HuH-7 (cell line): ENCODE results near the gene AK1.
A peak's percentile ranks its signal among the peaks of the same experiment; 100 is the strongest.

ENCODE experiments used
- DNase-seq: peaks from one replicate; pipeline ENCODE4 v3.0.0; 2011; ENCODE audit warnings: low spot score

AK1 gene, protein sequence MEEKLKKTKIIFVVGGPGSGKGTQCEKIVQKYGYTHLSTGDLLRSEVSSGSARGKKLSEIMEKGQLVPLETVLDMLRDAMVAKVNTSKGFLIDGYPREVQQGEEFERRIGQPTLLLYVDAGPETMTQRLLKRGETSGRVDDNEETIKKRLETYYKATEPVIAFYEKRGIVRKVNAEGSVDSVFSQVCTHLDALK

DNA sequence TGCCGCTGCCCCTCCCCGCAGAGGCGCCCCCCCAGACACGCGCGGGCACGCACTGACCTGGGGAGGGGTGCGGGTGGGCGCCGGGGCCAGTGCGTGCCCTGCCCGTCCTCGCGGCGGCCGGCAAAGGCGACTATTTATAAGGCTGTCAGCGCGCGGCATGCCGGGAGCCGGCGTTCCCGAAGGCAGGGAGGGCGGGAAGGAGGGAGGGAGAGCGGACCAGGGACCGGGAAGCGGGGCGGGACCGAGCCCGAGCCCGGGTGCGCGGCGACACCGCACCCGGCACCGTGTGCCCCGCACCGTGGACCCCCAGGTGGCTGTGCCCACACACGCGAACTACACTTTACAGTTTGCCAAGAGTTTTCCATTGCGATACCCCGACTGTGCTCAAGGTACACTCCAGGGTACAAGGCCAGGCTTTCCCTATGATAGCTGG lies at the start of gene AK1:
TSS of gene AK1 (minus strand) at position 110 of the 433 bp plus-strand sequence. CDS start 3,058 bp downstream, outside the sequence.
- peak; percentile 84 for DNase-seq

DNA sequence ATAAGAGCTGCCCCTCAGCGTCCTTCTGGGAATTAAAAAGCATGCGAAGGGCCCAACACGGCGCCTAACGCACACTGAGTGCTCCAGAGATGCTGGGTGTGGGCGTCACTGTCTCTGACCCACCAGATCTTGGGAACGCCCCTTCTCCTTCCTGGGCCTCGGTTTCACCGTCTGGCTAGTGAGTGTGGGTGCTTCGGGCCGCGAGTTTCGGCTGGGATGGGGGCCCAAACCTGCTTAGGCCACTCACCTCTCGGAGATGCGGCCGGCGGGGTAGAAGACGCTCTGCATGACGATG lies 49.4 kb upstream of the AK1 start:
- no peak for DNase-seq

DNA sequence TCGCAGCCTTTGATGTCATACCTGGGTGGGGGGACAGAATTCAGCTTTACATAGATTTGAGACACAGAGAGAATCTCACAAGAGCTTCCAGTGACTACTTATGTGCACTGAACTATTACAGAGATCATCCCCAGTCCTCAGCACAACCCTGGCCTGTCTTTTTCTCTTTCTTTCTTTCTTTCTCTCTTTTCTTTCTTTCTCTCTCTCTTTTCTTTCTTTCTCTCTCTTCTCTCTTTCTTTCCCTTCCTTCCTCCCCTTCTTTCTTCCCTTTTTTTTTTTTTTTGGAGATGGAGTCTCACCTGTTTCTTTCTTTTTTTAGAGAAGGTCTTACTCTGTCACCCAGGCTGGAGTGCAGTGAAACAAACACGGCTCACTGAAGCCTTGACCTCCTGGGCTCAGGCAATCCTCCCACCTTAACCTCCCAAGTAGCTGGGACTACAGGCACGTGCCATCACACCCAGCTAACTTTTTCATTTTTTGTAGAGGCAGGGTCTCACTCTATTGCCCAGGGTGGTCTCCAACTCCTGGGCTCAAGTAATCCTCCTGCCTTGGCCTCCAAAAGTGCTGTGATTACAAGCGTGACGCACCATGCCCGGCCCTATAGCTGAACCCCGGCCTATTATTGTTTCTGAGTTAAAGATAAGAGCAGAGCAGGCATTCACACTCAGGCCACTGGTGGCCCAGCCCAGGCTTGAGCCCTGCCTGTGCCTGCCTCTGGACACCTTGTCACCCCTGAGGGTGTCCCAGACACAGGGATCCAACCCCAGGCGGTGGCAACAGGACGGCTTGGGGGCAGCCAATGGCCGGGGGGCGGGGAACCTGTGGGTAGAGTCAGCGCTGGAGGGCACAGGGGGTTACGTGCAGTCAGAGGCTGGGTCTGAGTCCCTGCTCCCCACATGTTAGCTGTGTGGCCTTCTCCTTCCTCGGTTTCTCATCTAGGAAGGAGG lies 48.8 kb upstream of the AK1 start:
- DNase-seq = no peak

DNA sequence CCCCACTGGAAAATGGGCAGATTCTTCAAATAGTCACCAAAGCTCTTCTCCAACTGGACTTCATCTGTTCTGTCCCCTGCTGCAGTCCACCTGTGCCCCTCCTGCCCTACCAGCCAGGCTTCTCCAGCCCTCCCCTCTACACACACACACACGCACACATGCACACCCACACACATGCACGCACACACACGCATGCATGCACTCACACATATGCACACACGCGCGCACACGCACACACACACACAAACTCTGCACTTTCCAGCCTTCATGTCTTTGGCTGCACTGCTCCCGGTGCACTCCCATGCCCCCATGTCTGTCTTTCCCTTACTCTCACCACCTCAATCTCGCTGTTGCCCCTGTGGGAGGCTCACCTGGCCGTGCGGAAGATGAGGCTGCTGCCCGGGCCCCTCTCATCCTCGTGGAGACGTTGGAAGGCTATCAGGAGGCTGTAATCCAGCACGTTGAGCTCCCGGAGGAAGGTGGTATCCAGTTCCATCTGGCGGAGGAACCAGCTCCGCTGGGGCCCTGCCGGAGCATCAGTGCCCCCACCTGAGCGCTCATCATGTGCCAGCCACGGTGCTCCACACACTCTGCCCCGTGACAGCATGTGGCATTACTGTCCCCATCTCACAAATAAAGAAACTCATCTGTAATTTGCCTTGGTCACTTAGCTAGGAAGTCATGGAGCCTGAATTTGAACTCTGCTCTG lies 47.4 kb upstream of the AK1 start:
- DNase-seq = no peak

DNA sequence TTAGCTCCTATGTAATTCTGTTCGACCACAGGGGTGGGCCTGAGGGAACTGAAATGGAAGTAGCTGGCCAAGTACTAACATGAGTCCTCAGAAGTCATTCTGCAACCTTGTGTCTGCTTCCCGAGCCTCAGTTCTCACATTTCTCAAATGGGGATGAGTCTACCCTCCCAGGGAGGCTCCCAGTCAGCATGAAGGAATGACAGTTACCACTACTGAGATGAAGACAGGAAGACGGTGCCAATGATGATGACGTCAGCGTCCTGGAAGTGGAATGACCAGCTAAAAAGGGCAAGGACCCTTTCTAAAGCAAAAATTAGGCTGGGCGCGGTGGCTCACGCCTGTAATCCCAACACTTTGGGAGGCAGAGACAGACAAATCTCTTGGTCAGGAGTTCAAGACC lies 46.3 kb upstream of the AK1 start:
- DNase-seq = no peak

DNA sequence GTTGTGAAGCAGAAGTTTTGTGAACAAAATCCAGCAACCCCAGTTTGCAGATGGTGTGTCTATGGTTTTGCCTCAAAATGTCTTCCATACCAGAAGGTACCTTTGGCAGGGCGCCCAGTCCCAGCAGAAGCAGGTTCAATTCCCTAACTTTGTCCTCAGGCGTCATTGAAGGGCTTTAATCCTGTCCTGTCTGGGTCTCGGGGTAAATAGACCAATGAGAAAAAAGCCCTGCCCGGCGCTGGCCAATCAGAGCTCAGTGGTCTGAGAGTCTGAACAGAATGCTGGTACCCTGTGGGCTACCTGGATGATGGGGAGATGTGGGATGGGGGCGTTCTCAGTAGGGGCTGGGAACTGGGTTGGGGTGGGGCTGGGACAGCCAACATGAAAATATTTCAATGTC lies 45.6 kb upstream of the AK1 start:
- DNase-seq = no peak

DNA sequence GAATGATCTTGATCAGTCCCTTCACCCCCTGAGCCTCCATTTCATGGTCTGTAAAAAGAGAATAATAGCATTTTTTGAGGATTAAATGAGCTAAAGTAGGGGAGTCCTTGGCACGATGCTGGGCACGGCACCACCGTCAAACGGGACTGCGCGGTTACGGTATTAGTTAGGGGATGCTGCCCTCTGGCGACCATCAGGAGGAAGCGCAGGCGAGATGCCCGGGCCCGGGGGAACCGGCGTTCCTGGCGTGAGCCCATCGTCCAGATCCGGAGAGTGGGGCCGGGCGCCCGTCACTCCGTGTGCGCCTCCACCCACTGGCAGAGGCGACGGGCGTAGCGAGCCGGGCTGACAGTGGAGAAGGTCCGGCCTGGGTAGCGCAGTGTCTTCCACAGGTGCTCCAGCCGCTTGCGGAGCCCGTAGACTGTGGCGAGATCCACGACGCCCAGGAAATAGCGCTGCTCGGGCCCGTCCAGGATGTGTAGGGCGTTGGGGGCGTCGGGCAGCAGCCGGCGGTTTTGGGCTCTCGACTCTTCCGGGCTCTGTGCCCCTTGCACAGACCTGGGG lies 44.2 kb upstream of the AK1 start:
- peak; percentile 96 for DNase-seq

DNA sequence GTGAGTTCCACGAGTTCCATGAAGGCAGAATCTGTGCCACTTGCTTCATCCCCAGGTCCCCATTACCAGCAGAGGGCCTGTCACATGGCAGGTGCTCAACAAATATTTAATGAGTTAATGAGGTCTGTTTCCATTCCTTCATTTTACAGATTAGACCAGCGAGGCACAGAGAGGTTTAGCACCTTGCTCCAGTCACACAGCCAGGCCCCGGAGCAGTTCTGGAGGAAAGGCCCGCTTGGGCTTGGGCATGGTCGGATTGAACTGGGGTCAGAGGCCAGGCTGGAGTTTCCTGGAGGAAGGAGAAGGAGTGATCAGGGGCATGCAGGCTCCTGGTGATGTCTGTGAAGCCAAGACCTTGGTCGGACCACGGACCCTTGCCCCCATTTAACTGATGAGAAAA lies 43.3 kb upstream of the AK1 start:
- no peak for DNase-seq

DNA sequence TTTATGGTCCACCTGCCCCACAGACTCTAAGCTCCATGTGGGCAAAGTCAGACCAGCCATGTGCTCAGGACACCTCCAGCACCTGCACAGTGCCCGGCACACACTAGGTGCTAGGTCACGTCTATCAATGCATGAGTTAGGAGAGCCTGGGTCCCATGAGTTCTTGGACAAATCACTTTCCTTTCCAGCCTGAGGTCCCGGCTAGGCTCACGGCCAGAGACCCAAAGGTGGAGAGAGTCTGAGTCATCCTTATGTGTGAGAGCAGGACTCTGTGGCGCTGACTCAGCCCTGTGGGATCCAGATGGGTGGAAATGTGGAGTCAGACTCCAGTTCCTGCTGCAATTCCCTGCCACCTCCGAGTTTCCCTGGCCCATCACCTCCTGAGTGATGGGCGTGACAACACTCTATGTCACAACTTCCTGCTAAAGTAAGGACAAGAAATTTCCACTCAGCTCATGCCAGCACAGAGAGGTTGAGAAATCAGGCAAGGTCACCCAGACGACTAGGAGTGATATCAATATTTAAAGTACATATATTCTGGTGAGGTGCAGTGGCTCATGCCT lies 41.9 kb upstream of the AK1 start:
- no peak for DNase-seq

DNA sequence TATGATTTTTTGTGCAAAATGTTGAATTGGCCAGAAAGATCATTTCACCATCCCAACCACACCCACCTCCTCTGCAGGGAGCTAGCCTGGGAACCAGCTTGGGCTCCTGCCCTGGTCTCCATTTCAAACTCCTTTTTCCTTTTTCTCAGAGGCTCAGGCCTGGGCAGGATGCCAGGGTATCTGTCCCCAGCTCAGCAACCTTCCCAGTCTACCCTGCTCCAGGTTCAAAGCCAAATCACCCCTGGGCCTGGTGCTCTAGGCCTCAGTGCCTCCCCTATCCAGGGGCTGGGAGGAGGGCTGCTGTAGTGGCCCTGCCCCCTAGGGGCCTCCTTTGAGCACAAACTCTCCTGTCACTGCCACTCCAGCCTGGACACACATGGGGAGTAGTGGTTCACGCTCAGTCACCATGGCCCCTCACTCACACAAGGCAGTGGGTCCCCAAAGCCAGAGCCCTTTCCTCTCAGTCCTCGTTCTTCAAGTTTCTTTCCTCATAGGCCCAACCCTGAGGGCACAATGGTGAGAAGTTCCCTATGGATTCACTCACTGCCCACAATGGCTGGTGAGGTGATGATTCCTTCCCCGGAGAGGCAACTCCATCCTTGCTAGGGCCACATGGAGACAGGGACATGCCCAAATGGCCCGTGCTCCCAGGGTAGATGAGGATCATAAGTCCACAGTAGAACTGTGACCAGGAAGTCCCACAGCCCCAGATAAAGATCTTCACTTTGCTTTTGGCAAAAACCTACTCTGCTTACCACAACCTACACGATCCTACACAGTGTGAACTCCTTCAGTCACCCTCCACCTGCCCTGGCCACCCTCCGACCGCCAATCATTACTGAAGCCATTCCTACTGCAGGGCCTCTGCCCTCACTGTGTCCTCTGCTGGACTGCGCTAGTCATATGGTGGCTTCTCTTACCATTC lies 41.0 kb upstream of the AK1 start:
- peak; percentile 78 for DNase-seq

DNA sequence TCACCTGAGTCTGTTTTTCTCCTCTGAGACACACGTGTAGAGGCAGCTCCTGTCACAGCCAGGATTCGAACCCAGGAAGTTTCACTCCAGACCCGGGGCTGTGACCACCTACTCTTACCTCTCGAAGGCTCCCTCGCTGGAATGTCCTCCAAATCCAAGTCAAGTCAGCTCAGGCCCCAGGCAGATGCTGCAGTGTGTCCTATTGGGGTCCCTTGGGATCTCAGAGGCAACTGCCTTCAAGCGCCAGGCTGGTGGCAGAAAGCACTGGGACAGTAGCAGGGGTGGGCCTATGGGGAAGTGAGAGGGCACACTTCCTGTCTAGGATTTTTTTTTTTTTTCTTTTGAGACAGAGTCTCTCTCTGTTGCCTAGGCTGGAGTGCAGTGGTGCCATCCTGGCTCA lies 40.1 kb upstream of the AK1 start:
- DNase-seq = no peak

DNA sequence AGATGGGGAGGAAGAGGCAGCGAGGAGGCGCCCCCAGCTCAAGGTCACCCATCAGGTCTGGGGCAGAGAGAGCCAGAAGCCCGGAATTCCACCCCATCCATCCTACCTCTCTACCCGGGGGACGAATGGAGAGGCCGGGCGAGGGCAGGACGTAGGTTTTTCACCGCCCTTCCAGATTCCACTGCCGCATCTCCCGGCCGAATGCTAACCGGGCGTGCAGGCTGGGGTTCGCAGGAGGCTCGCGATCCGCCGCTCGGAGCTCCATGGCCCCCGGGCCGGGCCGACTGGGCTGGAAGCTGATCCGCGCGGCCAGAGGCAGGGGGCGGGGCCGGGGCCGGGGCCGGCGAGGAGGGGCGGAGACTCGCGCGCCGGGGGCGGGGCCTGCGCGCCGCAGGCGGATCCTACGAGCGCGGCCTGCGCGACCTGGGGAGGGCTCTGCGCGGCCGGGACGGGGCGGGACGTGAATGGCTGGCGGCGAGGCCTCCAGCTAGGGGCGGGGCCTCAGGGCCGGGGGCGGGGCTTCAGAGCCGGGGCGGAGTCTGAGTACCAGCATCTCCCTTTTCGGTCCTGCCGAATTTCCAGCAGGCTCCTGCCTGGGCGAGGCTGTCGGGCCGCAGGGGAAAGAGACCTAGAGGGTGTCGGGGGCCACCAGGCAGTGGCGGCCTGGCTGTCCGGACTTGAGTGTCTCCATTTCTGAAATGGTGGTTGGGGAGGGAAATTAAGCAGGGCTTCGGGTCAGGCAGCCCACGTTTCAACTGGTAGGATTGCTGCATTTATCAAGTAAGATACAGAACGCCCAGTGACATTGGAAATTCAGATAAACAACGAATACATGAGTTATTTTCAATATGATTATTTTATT lies 39.5 kb upstream of the AK1 start, which contains the start of gene ST6GALNAC4:
TSS of gene ST6GALNAC4 (minus strand) at position 322 of the 862 bp plus-strand sequence. CDS start 622 bp downstream, outside the sequence.
- peak; percentile 92 for DNase-seq

DNA sequence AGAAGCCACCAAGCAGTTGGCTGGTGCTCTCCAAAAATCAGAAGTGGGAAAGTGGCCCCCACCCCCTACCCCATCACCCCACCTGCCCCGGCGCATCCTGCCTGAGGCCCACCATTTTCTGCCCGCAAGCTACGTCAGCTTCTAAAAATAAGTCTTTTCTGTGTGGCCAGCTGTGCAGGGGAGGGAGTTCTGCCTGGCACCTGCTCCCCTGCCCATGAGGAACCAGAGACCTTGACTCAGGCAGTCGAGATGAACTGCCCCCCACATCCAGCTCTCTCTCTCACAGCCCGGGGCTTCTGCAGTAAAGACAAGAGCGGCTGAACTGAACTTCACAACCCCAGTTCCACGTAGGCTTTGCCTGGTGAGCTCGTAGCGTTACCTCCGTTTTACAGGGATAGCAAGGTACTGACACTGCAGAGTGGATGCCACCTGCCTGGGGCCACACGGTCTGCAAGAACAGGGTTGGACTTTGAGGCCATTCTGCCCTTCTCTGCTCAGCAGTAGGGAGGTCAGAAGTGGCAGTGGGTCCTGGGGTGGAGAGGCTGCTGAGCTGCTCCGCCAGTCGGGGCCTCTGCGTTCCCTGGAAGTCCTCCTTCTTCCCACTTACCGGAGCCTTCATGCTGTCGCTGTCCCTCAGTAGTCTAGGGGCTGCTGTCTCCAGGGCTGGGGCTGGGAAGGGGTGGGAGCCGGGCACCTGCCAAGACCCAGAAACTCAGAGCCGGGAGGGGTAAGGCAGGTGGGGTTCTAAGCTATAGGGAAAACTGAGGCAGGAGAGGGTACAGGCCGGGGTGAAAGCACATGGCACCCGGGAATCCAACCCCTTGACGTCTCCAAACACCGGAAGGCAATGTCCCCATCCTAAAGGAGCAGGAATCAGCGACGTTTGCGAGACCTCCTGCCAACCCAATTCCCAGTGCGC lies 38.6 kb upstream of the AK1 start:
- no peak for DNase-seq

DNA sequence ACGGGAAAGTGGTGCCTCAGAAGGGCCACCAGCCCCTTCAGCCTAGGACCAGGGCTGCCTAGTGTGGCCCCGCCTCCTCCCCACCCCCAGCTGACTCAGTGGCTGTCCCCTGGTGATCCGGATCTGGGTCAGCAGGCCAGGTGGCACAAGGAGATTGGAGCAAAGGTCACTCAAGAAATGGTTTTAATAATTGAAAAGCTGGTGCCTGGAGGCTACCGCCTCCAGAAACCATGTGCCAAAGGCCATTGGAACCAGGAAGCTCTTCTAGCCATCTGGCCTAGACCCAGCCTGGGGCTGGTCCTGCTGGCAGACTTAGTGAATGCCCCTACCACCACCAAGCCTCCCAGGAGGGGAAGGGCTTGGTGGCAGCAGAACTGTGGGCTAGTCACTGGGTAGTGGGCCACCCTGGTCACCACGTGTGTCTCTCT lies 37.9 kb upstream of the AK1 start:
- no peak for DNase-seq

DNA sequence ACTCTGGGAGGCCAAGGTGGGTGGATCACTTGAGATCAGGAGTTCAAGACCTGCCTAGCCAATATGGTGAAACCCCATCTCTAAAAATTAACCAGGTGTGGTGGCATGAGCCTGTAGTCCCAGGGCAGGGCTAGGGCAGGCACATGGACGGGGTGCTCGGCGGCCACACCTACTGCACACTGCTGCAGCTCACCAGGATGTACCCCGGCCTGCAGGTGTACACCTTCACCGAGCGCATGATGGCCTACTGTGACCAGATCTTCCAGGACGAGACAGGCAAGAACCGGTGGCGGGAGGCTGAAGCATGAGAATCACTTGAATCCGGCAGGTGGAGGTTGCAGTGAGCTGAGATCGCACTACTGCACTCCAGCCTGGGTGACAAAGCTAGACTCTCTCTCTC lies 36.2 kb upstream of the AK1 start:
- no peak for DNase-seq

DNA sequence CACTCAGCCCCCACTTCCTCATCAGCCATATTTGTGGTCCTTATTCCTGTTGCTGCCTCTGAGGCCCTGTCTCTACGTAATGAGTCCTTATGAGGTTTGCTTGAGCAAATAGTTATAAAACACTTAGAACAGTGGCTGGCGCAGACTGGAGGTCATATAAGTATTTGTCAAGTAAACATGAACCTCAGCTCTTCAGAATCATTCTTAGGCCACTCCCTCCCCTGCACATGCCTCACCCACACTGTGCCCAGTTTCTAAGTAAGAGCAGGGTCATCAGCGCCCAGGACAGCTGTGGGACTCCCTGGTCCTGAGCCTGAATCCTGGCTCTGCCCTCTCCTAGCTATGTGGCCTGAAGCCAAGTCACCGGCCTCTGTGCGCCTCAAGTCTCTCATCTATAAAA lies 35.4 kb upstream of the AK1 start:
- DNase-seq = no peak

DNA sequence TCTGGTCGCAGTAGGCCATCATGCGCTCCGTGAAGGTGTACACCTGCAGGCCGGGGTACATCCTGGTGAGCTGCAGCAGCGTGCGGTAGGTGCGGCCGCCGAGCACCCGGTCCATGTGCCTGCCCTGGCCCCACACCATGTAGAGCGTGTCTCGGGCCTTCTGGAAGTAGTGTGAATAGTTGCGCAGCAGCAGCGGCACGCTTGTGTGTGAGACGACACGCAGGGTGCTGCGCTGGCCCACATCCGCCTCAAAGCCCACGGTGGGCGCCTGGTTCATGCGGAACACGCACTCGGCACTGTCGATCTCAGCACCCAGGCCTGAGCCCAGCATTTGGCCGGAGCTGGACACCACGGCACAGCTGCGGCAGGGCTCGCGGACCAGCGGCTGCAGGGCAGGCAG lies 34.8 kb upstream of the AK1 start:
- DNase-seq = no peak

DNA sequence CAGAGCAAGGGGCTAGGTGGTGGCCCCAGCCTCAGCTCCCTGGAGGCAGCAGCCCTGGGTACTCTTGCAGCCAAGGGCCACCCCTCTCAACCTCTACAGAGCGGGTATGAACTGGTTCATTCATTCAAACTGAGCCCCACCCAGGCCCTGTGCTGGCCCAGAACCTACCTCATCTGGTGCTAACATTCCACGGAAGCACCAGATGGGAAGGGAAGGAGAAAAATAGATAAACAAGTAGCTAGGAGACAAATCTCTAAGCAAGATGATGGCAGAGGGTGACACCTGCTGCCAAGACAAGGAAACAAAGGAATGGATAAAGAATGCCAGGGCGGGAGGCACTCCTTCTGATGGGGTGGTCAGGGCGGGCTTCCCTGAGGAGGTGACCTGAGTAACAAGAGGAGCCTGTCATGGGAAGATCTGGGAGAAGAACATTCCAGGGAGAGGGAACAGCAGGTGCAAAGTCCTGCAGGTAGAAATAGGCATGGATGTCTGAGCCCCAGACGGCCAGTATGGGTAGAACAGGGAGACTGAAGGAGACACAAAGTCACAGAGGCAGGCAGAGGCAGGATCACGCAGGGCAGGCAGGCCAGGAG lies 33.2 kb upstream of the AK1 start:
- no peak for DNase-seq

DNA sequence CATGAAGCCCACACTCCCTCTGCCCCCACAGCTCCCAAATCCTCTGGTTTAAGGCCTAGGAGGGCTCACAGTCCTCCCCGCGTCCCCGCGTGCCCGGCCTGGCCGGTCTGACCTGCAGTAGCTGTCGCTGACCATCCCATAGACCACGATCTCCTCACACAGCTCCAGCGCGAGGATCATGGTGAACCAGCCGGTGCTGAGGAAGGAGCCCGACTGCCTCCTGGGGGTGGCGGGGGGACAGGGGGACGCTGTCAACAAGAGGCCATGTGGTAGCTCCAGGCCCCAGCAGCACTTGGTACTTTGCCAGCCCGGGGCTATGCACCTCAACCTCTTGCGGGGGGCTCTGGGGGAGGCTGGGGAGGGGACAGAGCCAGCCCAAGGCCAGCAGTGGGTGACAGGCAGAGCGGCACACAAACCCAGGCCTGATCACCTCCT lies 32.4 kb upstream of the AK1 start:
- no peak for DNase-seq
